HT1080 (cell line): Measurements from ENCODE around the gene JAG2. TPM values are rescaled to one million over a fixed set of nuclear protein-coding genes. Genes with fewer than 3 reads are reported as not detected.

Source experiments
- DNase-seq: peaks from one replicate; pipeline ENCODE4 v3.0.0-alpha.2; 2015; ENCODE audit warnings: low read depth
- small RNA-seq: library from RNA; depleted of rRNA; stranded (forward); fragments of <200 nt; gene quantifications from one replicate; pipeline ENCODE3, GENCODE V24; 2014
- total RNA-seq: library from RNA; depleted of rRNA; stranded (reverse); fragments of >200 nt; shearing (Covaris generic); gene quantifications from 2 replicates; pipeline ENCODE4 v1.2.3, GENCODE V29; 2014; rRNA removed

The JAG2 gene
- total RNA-seq, 1 experiment from 2014 or later = 0.48 TPM

DNA sequence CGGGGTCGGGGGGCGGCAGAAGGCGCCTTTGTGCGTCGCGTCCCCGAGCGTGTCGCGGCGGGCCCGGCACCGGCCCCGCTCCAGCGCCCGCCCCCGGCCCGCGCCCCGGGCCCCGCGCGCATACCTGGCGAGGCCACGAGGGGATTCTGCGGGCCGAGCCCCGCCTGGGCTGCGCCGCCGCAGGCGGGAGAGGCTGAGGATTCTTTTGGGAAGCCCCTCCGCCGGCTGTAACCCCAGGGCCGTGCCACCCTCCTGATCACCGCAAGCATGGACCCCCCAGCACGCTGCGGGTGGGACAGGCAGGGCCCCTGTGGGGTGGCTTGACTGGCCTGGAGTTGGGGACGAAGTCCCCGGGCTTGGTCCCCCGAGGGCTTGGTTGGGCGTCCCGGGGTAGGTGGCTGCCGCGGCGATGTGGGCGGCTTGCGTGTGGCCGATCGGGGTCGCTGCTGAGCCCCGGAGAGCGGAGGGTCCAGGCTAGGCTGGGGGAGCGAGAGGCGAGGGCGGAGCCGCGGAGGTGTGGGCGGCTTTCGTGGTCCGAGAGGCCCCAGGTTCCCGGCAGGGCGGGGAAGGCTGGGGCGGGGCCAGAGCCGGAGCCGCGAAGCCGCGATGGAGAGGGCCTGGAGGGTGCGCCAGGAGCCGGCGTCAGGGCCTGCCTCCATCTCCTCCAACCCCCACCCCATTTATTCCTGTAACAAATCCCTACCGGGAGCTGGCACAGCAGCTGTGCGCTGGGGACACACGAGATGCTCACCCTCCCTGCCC is 75.0 kb downstream of the JAG2 start:
- peak; percentile 57 for DNase-seq

- DNase-seq = no peak
These were observed 75.5 kb downstream of the JAG2 start for GRCh38 chr14:105093038-105093430.

DNA sequence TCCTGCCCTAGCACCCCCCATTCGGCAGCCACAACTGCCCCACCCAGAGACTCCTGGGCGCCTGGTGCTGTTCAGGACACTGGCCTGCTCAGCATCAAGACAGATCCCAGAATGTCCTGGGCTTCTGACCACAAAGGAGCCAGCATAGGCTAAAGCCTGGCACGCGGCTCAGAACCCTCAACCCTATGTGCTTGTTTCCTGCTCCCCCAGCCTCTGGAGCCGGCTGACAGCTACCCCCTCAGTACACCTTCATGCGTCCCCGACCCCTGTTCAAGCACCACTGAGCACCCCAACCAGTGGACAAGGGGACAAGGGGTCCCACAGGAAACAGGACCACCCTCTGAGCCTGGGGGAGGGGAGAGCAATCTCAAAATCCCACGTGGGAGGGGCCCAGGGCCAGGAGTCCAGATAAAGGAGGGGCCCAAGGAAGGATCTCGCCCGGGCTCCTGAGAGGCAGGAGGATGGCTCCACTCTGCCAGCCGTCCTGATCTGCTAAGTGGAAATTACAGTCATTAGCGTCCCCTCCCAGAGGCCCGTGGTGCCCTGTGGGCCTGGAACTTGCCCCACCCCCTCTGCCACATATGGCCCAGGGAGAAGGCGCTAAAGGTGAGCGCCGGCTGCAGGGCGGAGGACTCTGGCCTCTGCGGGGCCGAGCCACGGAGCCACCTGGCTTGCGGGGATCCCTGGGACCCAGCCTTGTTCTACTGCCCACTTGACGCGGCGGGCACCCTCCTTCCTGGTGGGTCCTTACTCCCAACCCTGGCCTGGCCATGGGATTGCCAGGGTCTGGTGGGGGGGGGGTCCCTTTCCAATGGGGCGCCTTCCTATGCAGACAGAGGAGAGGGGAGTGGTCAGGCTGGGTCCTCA is 76.2 kb downstream of the JAG2 start:
- no peak for DNase-seq

- peak; percentile 47 for DNase-seq
These were observed 76.9 kb downstream of the JAG2 start for GRCh38 chr14:105091517-105092170.

- no peak for DNase-seq
These were observed 77.5 kb downstream of the JAG2 start for GRCh38 chr14:105091054-105091516.

Small RNAs within 50 kb of the gene (small RNA-seq; reads per million reads assigned to genes)
- gene AL512356.2 (not detected), gene MIR6765 (not detected)

Other genes starting within 250 kb of the JAG2 start
- gene PLD4, start 243.9 kb downstream of the JAG2 start, total RNA-seq = 0.02 and 0.10 TPM in 2 replicates
- 52.6 and 54.6 TPM in 2 replicates for gene AHNAK2, start 190.4 kb downstream of the JAG2 start, total RNA-seq
- gene CLBA1, start 183.0 kb downstream of the JAG2 start, total RNA-seq = 5.1 and 5.4 TPM in 2 replicates
- 70.9 and 87.9 TPM in 2 replicates for gene CDCA4, start 147.7 kb downstream of the JAG2 start, total RNA-seq
- gene GPR132, start 103.3 kb downstream of the JAG2 start, total RNA-seq = 0.21 and 0.40 TPM in 2 replicates
- 14.2 and 21.4 TPM in 2 replicates for gene NUDT14, start 12.5 kb upstream of the JAG2 start, total RNA-seq
- 8.3 and 9.3 TPM in 2 replicates for gene BTBD6, start 79.8 kb upstream of the JAG2 start, total RNA-seq
- 25.4 and 25.6 TPM in 2 replicates for gene BRF1, start 132.2 kb upstream of the JAG2 start, total RNA-seq
- gene PACS2, start 146.0 kb upstream of the JAG2 start, total RNA-seq = 33.0 and 33.3 TPM in 2 replicates
- 0.20 TPM in 1 of 2 replicates, not detected in the other for gene TEX22, start 229.8 kb upstream of the JAG2 start, total RNA-seq